GM12878 (cell line): ENCODE results near the gene NOP14. TPM values are rescaled to one million over a fixed set of nuclear protein-coding genes. Genes with fewer than 3 reads are reported as not detected.

ENCODE experiments used
- ATF7 ChIP-seq: fragments of 450-650 bp; IDR thresholded peaks from 2 replicates; pipeline ENCODE4 v1.6.1; 2016; ENCODE audit warnings: low read depth, mild to moderate bottlenecking
- BCL11A ChIP-seq: IDR thresholded peaks from 2 replicates; pipeline ENCODE4 v1.6.1; 2011; ENCODE audit warnings: low read depth, low read length
- BHLHE40 ChIP-seq, 2 experiments: fragments of 450-650 bp in 1 of 2; IDR thresholded peaks; 2 replicates each; pipeline ENCODE4 v1.6.1; 2011 to 2017; ENCODE audit warnings: low read depth in 2 of 2, borderline replicate concordance in 1 of 2, improper control_type of control experiment in 1 of 2, low read length in 1 of 2, mild to moderate bottlenecking in 1 of 2
- CBX3 ChIP-seq: fragments of 200-600 bp; sonication (generic); IDR thresholded peaks from 2 replicates; pipeline ENCODE4 v1.6.1; 2016; ENCODE audit warnings: low read depth, borderline replicate concordance
- CTCF ChIP-seq, 3 experiments: IDR thresholded peaks in 2 of 3; conservative IDR thresholded peaks in 1 of 3; 2 replicates each; pipeline ENCODE4 v1.5.1; 2011; ENCODE audit warnings: low read depth in 3 of 3, low read length in 3 of 3, mild to moderate bottlenecking in 3 of 3, control low read depth in 2 of 3, moderate library complexity in 2 of 3, inconsistent platforms in 1 of 3, mixed read lengths in 1 of 3; ENCODE audit not compliant: control insufficient read depth in 2 of 3, insufficient read depth in 1 of 3; ENCODE audit errors: extremely low read depth in 1 of 3
- EGR1 ChIP-seq, 2 experiments: IDR thresholded peaks; 1 replicate in 1 of 2; 2 replicates in 1 of 2; pipeline ENCODE4 v1.6.1; 2011 to 2012; ENCODE audit warnings: low read depth in 2 of 2, low read length in 2 of 2, borderline replicate concordance in 1 of 2, mild to moderate bottlenecking in 1 of 2, moderate library complexity in 1 of 2
- HDAC6 ChIP-seq: fragments of 200-600 bp; sonication (generic); IDR thresholded peaks from one replicate; pipeline ENCODE4 v1.8.0; 2017; ENCODE audit warnings: antibody characterized with exemption; ENCODE audit not compliant: unreplicated experiment
- IRF5 ChIP-seq: fragments of 450-650 bp; IDR thresholded peaks from 2 replicates; pipeline ENCODE4 v1.6.1; 2017; ENCODE audit warnings: borderline replicate concordance
- JUNB ChIP-seq: IDR thresholded peaks from 2 replicates; pipeline ENCODE4 v1.6.1; 2016; ENCODE audit warnings: antibody characterized with exemption, mild to moderate bottlenecking
- KDM1A ChIP-seq: fragments of 200-600 bp; sonication (generic); IDR thresholded peaks from 2 replicates; pipeline ENCODE4 v1.6.1; 2016; ENCODE audit warnings: borderline replicate concordance
- MEF2B ChIP-seq: fragments of 450-650 bp; IDR thresholded peaks from 2 replicates; pipeline ENCODE4 v1.6.1; 2018; ENCODE audit warnings: mild to moderate bottlenecking, moderate library complexity; ENCODE audit not compliant: partially characterized antibody, poor library complexity, severe bottlenecking
- POLR2A ChIP-seq: IDR thresholded peaks from 2 replicates; pipeline ENCODE4 v1.6.1; 2011; ENCODE audit warnings: low read depth, mild to moderate bottlenecking, low read length
- RBBP5 ChIP-seq: fragments of 200-600 bp; sonication (generic); conservative IDR thresholded peaks from 2 replicates; pipeline ENCODE4 v1.6.1; 2016
- SIN3A ChIP-seq: IDR thresholded peaks from 2 replicates; pipeline ENCODE4 v1.6.1; 2012; ENCODE audit warnings: low read depth, low read length, improper control_type of control experiment
- SKIL ChIP-seq: fragments of 450-650 bp; IDR thresholded peaks from 2 replicates; pipeline ENCODE4 v1.6.1; 2017; ENCODE audit warnings: mild to moderate bottlenecking, low read depth, inconsistent platforms; ENCODE audit not compliant: poor library complexity, severe bottlenecking
- SMAD1 ChIP-seq: fragments of 450-650 bp; IDR thresholded peaks from 2 replicates; pipeline ENCODE4 v1.6.1; 2018; ENCODE audit warnings: mild to moderate bottlenecking, low read depth; ENCODE audit not compliant: partially characterized antibody
- SMAD5 ChIP-seq: IDR thresholded peaks from 2 replicates; pipeline ENCODE4 v1.6.1; 2016; ENCODE audit warnings: antibody characterized with exemption, low read depth
- SPI1 ChIP-seq: IDR thresholded peaks from 2 replicates; pipeline ENCODE4 v1.6.1; 2011; ENCODE audit warnings: low read depth, mild to moderate bottlenecking, low read length, moderate library complexity, borderline replicate concordance; ENCODE audit not compliant: insufficient read depth
- SREBF2 ChIP-seq: IDR thresholded peaks from 2 replicates; pipeline ENCODE4 v1.6.1; 2012; ENCODE audit warnings: mild to moderate bottlenecking, low read length
- TAF1 ChIP-seq: IDR thresholded peaks from 2 replicates; pipeline ENCODE4 v1.6.1; 2011; ENCODE audit warnings: mild to moderate bottlenecking, low read depth, low read length, borderline replicate concordance
- TCF12 ChIP-seq: IDR thresholded peaks from 2 replicates; pipeline ENCODE4 v1.6.1; 2011; ENCODE audit warnings: low read depth, mild to moderate bottlenecking, low read length
- polyA plus RNA-seq, 11 experiments: library from polyadenylated mRNA; depleted of rRNA in 4 of 11; unstranded in 6 of 11; stranded (reverse) in 5 of 11; fragments of >200 nt; fragmentation: Nextera tagmentation in 4 of 11; fragmentation: Illumina TruSeq in 1 of 11; extraction: Ambion mirVana in 4 of 11; extraction: Trizol in 1 of 11; gene quantifications; 1 replicate in 1 of 11; 2 replicates in 10 of 11; pipeline versions ENCODE4 v1.2.1 to v1.2.3, GENCODE V29; 2011 to 2016; ENCODE audit warnings: inconsistent platforms in 2 of 11, missing spikeins in 2 of 11, low read depth in 1 of 11
- total RNA-seq, 4 experiments: library from RNA; depleted of rRNA in 3 of 4; stranded (reverse); fragments of >200 nt in 3 of 4; fragmentation: Illumina TruSeq in 1 of 4; extraction: Trizol in 1 of 4; gene quantifications; 2 replicates each; pipeline versions ENCODE4 v1.2.1 to v1.2.3, GENCODE V29; 2013 to 2021
- TF ChIP-seq, protein P1 (sequence below): IDR thresholded peaks from 2 replicates; pipeline ENCODE4 v1.6.1; 2011; ENCODE audit warnings: borderline replicate concordance, low read depth, mild to moderate bottlenecking, moderate library complexity, low read length; ENCODE audit not compliant: insufficient read depth, poor library complexity, severe bottlenecking
- TF ChIP-seq, protein P2 (sequence below): IDR thresholded peaks from 2 replicates; pipeline ENCODE4 v1.6.1; 2012; ENCODE audit warnings: low read depth, low read length, improper control_type of control experiment

The NOP14 gene
- total and polyA plus RNA-seq, 10 of the 15 experiments (the other 5 are each of a cell fraction or from before 2014, with no cell fraction given) = 13.8 to 80.6 (median 49.7) TPM

DNA sequence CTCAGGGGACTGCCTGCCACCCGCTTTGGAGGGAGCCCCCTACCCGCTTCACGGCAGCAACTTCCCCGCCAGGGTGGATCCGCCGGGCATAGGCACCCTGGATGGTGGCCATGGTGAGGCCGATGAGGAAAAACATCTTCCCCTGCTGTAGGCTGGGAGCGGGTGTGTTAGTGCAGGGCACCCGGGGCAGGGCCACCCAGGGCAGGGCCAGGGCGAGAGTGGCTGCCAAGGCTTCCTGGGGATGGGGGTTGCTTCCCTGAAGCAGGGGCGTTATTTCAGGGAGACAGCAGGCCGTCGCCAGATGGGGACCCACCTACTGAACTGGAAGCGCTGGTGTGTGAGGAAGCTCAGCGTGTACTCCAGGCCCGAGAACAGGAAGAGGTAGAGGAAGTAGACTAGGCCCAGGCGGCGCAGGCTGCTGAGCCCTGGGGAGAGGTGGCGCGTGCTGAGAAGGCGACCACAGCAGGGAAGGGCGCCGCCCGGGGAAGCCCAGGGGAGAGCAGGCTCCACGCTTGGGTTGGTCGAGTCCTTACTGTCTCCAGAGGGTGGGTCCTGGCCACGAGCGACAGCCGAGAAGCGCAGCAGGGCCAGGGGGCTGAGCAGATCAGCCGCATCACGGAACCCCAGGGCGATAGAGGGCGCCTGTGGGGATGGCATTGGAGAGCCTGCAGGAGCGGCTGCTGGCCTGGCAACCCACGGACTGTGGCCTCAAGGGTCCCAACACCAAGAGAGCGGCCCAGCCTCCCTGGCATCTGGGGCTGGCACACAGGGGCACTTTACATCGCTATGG is 31.5 kb downstream of the NOP14 start (continued):
- peak in 1 of 2 experiments; percentile 60; a peak in 1 of 3 replicates for TF ChIP-seq EGR1 (IDR thresholded peaks at IDR 0.05; ENCODE audit: borderline replicate concordance in 1 of 2, low read depth in 2 of 2, low read length in 2 of 2)
- TF ChIP-seq CTCF (IDR thresholded peaks at IDR 0.05 in 2 of 3, conservative IDR thresholded peaks at IDR 0.05 in 1 of 3; ENCODE audit: control insufficient read depth in 2 of 3, extremely low read depth in 1 of 3, insufficient read depth in 1 of 3, low read depth in 3 of 3, low read length in 3 of 3) = peak; percentile 47 to 57 (median 53); a peak in 5 of 6 replicates
- TF ChIP-seq ATF7 = peak; percentile 36; the same call in 1 of the 2 replicates
- TF ChIP-seq SREBF2 = no peak
- no peak for TF ChIP-seq CBX3
- no peak for TF ChIP-seq POLR2A
- TF ChIP-seq, protein P1, sequence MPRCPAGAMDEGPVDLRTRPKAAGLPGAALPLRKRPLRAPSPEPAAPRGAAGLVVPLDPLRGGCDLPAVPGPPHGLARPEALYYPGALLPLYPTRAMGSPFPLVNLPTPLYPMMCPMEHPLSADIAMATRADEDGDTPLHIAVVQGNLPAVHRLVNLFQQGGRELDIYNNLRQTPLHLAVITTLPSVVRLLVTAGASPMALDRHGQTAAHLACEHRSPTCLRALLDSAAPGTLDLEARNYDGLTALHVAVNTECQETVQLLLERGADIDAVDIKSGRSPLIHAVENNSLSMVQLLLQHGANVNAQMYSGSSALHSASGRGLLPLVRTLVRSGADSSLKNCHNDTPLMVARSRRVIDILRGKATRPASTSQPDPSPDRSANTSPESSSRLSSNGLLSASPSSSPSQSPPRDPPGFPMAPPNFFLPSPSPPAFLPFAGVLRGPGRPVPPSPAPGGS = peak; percentile 90
- TF ChIP-seq JUNB = no peak
- peak; percentile 89 to 93 for TF ChIP-seq BHLHE40 (IDR thresholded peaks at IDR 0.05; ENCODE audit: borderline replicate concordance in 1 of 2, low read depth in 2 of 2, low read length in 1 of 2)
- TF ChIP-seq KDM1A = no peak
- peak; percentile 52; the same call in 1 of the 2 replicates for TF ChIP-seq SPI1
- no peak for TF ChIP-seq HDAC6
- no peak for TF ChIP-seq SMAD1
- TF ChIP-seq SIN3A = no peak
- no peak for TF ChIP-seq SKIL
- no peak for TF ChIP-seq TAF1
- TF ChIP-seq MEF2B = peak; percentile 60
- no peak for TF ChIP-seq TCF12
- no peak for TF ChIP-seq IRF5
- no peak for TF ChIP-seq BCL11A
- no peak for TF ChIP-seq SMAD5
- no peak for TF ChIP-seq RBBP5
- TF ChIP-seq, protein P2, sequence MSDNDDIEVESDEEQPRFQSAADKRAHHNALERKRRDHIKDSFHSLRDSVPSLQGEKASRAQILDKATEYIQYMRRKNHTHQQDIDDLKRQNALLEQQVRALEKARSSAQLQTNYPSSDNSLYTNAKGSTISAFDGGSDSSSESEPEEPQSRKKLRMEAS = peak; percentile 71; the same call in 1 of the 2 replicates
